Fibroblast of pulmonary artery (primary cell): ENCODE results near the gene AEBP1.

Source experiments
- DNase-seq: peaks from one replicate; pipeline ENCODE4 v3.0.0-alpha.2; 2010; ENCODE audit warnings: low read depth
- H3K4me3 ChIP-seq: replicated peaks from 2 replicates; pipeline ENCODE4 v1.5.1; 2011; ENCODE audit warnings: low read depth, mild to moderate bottlenecking, control low read depth, low read length, moderate library complexity
- TF ChIP-seq, protein P1 (sequence below): IDR thresholded peaks from 2 replicates; pipeline ENCODE4 v1.5.1; 2011; ENCODE audit warnings: mild to moderate bottlenecking, control low read depth, low read length, inconsistent platforms; ENCODE audit errors: missing control alignments

AEBP1 gene

DNA sequence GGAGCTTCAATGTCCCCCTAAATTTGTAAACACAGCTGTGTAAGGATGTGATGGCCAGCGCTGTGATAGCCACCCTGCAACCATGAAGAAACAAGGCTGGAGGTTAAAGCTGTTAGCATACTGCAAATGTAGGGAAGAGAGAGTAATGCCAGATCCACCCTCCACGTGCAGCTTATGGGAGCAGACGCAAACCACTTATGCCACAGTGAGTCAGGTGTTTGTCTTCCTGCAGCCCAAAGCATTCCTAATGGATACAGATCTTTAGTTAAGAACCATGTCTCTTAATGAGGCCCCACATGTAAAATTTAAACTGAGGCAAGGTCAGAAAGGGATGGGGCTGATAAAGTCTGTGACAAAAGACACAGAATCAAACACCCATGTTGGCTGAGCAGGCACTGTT lies 50.6 kb downstream of the AEBP1 start:
- H3K4me3 ChIP-seq = no peak overlapping the region
- TF ChIP-seq, protein P1, sequence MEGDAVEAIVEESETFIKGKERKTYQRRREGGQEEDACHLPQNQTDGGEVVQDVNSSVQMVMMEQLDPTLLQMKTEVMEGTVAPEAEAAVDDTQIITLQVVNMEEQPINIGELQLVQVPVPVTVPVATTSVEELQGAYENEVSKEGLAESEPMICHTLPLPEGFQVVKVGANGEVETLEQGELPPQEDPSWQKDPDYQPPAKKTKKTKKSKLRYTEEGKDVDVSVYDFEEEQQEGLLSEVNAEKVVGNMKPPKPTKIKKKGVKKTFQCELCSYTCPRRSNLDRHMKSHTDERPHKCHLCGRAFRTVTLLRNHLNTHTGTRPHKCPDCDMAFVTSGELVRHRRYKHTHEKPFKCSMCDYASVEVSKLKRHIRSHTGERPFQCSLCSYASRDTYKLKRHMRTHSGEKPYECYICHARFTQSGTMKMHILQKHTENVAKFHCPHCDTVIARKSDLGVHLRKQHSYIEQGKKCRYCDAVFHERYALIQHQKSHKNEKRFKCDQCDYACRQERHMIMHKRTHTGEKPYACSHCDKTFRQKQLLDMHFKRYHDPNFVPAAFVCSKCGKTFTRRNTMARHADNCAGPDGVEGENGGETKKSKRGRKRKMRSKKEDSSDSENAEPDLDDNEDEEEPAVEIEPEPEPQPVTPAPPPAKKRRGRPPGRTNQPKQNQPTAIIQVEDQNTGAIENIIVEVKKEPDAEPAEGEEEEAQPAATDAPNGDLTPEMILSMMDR = no peak
- no peak for DNase-seq

- no peak overlapping the region for H3K4me3 ChIP-seq
- no peak for DNase-seq
- TF ChIP-seq, protein P1 = no peak
These were observed 51.3 kb downstream of the AEBP1 start for GRCh38 chr7:44155191-44156185.

- TF ChIP-seq, protein P1 = no peak
- H3K4me3 ChIP-seq = no peak overlapping the region
- no peak for DNase-seq
These were observed 52.4 kb downstream of the AEBP1 start for GRCh38 chr7:44156453-44157010.

DNA sequence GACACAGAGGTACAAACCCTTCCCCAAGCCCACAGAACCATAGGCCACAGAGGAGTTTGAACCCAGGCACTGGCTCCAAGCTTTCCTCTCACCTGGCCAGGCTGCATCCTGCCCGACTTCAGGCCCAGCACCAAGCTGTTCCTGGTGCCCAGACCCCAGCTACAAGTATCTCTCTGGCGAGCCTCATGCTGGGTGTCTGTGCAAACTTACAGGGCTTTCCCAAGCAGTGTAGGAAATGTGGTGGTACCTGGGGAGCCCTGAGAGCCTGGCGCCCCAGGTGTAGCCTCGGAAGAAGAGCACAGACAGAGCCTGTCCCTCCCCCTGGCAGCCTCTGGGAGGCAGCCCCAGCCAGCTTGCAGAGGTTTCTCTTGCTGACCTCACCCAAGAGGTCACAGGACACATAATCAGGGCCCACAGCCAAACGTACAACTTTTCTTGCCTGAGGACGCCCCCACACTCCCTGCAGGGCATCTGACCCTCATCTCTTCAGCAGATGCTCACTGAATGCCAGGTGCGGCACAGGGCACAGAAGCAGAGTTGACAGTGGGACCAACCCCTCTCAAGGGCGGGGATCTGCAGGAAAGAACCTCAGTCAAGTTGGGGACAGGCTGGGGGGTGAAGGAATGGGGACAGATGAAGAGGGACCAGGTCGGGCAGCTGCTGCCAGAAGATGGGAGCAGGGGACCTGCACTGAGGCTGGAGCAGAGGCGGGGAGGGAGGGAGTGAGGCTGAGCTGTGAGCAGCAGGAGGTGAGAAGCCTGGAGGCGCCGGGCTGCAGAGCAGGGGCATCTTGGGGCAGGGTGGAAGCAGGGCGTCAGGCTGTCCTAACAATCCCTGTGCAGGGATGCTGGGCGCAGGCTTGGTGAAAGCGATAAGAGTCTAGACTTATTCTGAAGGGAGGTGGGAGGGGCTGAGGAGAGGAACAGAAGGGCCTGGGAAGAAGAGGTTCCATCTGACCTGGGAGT lies 53.3 kb downstream of the AEBP1 start:
- no peak for DNase-seq
- TF ChIP-seq, protein P1 = no peak
- no peak overlapping the region for H3K4me3 ChIP-seq

- DNase-seq = no peak
- TF ChIP-seq, protein P1 = no peak
- H3K4me3 ChIP-seq = no peak overlapping the region
These were observed 54.1 kb downstream of the AEBP1 start for GRCh38 chr7:44158096-44158872.

- TF ChIP-seq, protein P1 = no peak
- H3K4me3 ChIP-seq = no peak overlapping the region
- DNase-seq = no peak
These were observed 54.9 kb downstream of the AEBP1 start for GRCh38 chr7:44158873-44159631.
